ENCODE results near the gene CACNA1I. TPM values are rescaled to one million over a fixed set of nuclear protein-coding genes. Genes with fewer than 3 reads are reported as not detected.

The CACNA1I gene
- total RNA-seq, 1 experiment from 2014 or later: 2.1 TPM

GRCh38 chr22:39727541-39727940, 157.0 kb downstream of the CACNA1I start (continued):
- TF ChIP-seq CTCF (IDR thresholded peaks at IDR 0.05): no peak
- no peak for TF ChIP-seq ZBTB43 (CRISPR knock-in tag; IDR thresholded peaks at IDR 0.05)

GRCh38 chr22:39728236-39728860, 157.8 kb downstream of the CACNA1I start:
- CTCF ChIA-PET: interaction anchor here (0.6 to 0.9 kb wide), 2 partner anchors 185 to 214 kb away, joined by 3 read pairs; no protein-coding TSS in a partner anchor

More at GRCh38 chr22:39728236-39728860, 157.8 kb downstream of the CACNA1I start:
- H3K4me3 Mint-ChIP-seq: no peak overlapping the region
- no peak for DNase-seq (ENCODE audit: low spot score)
- no peak overlapping the region for H3K27ac Mint-ChIP-seq
- no peak for TF ChIP-seq ELF4 (CRISPR knock-in tag; IDR thresholded peaks at IDR 0.05; ENCODE audit: low read depth)
- no peak for TF ChIP-seq ZNF138 (CRISPR knock-in tag; conservative IDR thresholded peaks at IDR 0.05)
- TF ChIP-seq PREB (CRISPR knock-in tag; IDR thresholded peaks at IDR 0.05; ENCODE audit: borderline replicate concordance): no peak
- no peak for TF ChIP-seq ERG (CRISPR knock-in tag; IDR thresholded peaks at IDR 0.05)
- no peak for TF ChIP-seq SMAD4 (CRISPR knock-in tag; IDR thresholded peaks at IDR 0.05)
- TF ChIP-seq ZNF671 (CRISPR knock-in tag; IDR thresholded peaks at IDR 0.05): no peak
- TF ChIP-seq ZNF423 (CRISPR knock-in tag; IDR thresholded peaks at IDR 0.05): no peak
- TF ChIP-seq RORB (CRISPR knock-in tag; IDR thresholded peaks at IDR 0.05): no peak
- no peak for TF ChIP-seq NFYB (CRISPR knock-in tag; conservative IDR thresholded peaks at IDR 0.05; ENCODE audit: low read depth)
- no peak for TF ChIP-seq ZNF532 (CRISPR knock-in tag; IDR thresholded peaks at IDR 0.05; ENCODE audit: borderline replicate concordance)
- TF ChIP-seq OVOL2 (CRISPR knock-in tag; IDR thresholded peaks at IDR 0.05; ENCODE audit: borderline replicate concordance): no peak
- TF ChIP-seq ZSCAN18 (CRISPR knock-in tag; IDR thresholded peaks at IDR 0.05): no peak
- no peak for TF ChIP-seq HMGA2 (CRISPR knock-in tag; IDR thresholded peaks at IDR 0.05)
- no peak for TF ChIP-seq GABPB1 (CRISPR knock-in tag; IDR thresholded peaks at IDR 0.05)
- no peak for TF ChIP-seq EMX1 (CRISPR knock-in tag; IDR thresholded peaks at IDR 0.05)
- no peak for TF ChIP-seq TEAD4 (CRISPR knock-in tag; IDR thresholded peaks at IDR 0.05)
- no peak for TF ChIP-seq RELA (CRISPR knock-in tag; IDR thresholded peaks at IDR 0.05; ENCODE audit: borderline replicate concordance)
- TF ChIP-seq GTF2I (CRISPR knock-in tag; conservative IDR thresholded peaks at IDR 0.05): no peak
- TF ChIP-seq JUN (CRISPR knock-in tag; IDR thresholded peaks at IDR 0.05): no peak
- no peak for TF ChIP-seq SP1 (CRISPR knock-in tag; conservative IDR thresholded peaks at IDR 0.05)
- ATAC-seq: no peak
- no peaks in the 10 kb centered on the region for H3K27me3 Mint-ChIP-seq (ENCODE audit: low read depth)
- POLR2A ChIA-PET: no interaction called here
- H3K36me3 Mint-ChIP-seq: no peaks in the 10 kb centered on the region
- H3K9me3 Mint-ChIP-seq: no peaks in the 10 kb centered on the region
- peaks cover 15% of the 10 kb centered on the region; the same call in 1 of the 2 replicates for H3K4me1 Mint-ChIP-seq
